Measurements from ENCODE around the gene SETD2. TPM values are rescaled to one million over a fixed set of nuclear protein-coding genes. Genes with fewer than 3 reads are reported as not detected.

SETD2 gene
- total and polyA plus RNA-seq, 2 of the 8 experiments (the other 6 are each of a cell fraction or from before 2014, with no cell fraction given), result 15.7 to 46.3 TPM

DNA sequence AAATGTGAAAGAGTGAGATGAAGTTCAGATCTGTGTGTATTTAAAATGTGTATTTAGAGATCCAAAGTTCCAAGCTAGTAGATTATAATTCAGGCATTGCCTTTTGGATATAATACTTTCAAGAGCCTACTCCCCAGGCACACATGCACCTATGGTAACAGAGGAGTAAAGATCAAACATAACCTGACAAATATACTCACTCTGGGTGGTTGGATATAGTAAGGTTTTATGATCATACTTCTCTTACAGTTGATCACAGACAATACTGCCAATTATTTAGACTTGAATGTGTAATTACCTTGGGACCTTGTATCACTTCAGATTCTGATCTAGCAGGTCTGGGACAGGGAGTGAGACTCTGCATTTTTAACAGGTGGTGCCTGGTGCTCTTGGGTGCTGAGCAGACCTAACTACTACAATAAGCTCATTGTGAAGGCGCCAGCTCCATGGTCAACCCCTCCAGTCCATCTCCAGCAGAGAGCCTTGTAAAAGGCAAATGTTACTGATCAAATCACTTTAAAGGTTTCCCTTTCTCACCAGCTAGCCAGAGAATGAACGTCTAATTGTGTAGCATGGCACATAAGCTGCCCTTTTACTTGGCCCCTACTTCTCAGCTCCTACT lies 128.9 kb downstream of the SETD2 start:
- Histone ChIP-seq H3K4me2 (ENCODE audit: insufficient read depth in 1 of 2, low read depth in 2 of 2, low read length in 2 of 2) (no peak overlapping the region), H3K27me3 (replicated peaks in 1 of 4; ENCODE audit: control insufficient read depth in 3 of 4, extremely low read depth in 1 of 4, insufficient read depth in 3 of 4, low read length in 3 of 4) (no peaks in the 10 kb centered on the region), H2AK5ac (ENCODE audit: low read depth, low read length) (no peak overlapping the region), H3K4me1 (replicated peaks in 1 of 4; ENCODE audit: control insufficient read depth in 3 of 4, insufficient read depth in 4 of 4, low read length in 3 of 4) (no peaks in the 10 kb centered on the region), H3K23ac (ENCODE audit: insufficient read length) (no peak overlapping the region), H3K14ac (ENCODE audit: insufficient read length) (no peak overlapping the region), H3K9ac (replicated peaks in 1 of 4; ENCODE audit: extremely low read depth in 1 of 4, low read depth in 3 of 4, low read length in 3 of 4) (no peak overlapping the region), H3K56ac (replicated peaks; ENCODE audit: insufficient read length, low read depth, low read length) (no peak overlapping the region), H3K79me1 (ENCODE audit: low read depth, low read length) (no peaks in the 10 kb centered on the region), H3K4me3 (ENCODE audit: extremely low read depth in 1 of 4, insufficient read depth in 2 of 4, low read depth in 3 of 4, low read length in 4 of 4) (no peak overlapping the region), H4K20me1 (replicated peaks in 1 of 2; ENCODE audit: control insufficient read depth in 1 of 2, insufficient read depth in 2 of 2, low read length in 2 of 2) (no peaks in the 10 kb centered on the region), H2AFZ (ENCODE audit: low read length) (no peak overlapping the region), H3K9me3 (ENCODE audit: insufficient read depth in 2 of 2, low read depth in 1 of 2, low read length in 1 of 2) (no peaks in the 10 kb centered on the region), H4K8ac (ENCODE audit: extremely low read depth, insufficient read depth, low read length) (no peak overlapping the region), H3K79me2 (ENCODE audit: control insufficient read depth in 1 of 2, insufficient read depth in 2 of 2, low read length in 2 of 2) (no peaks in the 10 kb centered on the region), H2BK12ac (ENCODE audit: low read depth, low read length) (no peak overlapping the region), H3K4ac (replicated peaks; ENCODE audit: insufficient read length, low read depth, low read length) (no peak overlapping the region), H2BK15ac (ENCODE audit: low read length) (no peak overlapping the region), H2BK5ac (ENCODE audit: low read depth, low read length) (no peak overlapping the region), H3K27ac (ENCODE audit: low read depth, low read length) (no peak overlapping the region), H2BK120ac (replicated peaks; ENCODE audit: low read depth, low read length) (no peak overlapping the region), H3K23me2 (ENCODE audit: low read depth, low read length) (no peaks in the 10 kb centered on the region; the same call in 1 of the 2 replicates), H4K5ac (ENCODE audit: insufficient read length, low read depth, low read length) (no peak overlapping the region), H3K36me3 (ENCODE audit: control insufficient read depth in 2 of 4, insufficient read depth in 4 of 4, low read length in 3 of 4) (peaks cover 0 to 42% (median 25%) of the 10 kb centered on the region in 4 experiments; a peak in 6 of 8 replicates), H3K18ac (ENCODE audit: extremely low read depth, low read length) (no peak overlapping the region), H2BK20ac (ENCODE audit: low read length) (no peak overlapping the region), H4K91ac (replicated peaks; ENCODE audit: insufficient read length, low read length) (no peak overlapping the region)
- ChIA-PET POLR2A (ENCODE audit: partially characterized antibody) (no interaction called here), CTCF (ENCODE audit: partially characterized antibody) (interaction anchor here (0.5 to 1.2 kb wide), 4 partner anchors 10 to 430 kb away, joined by 3 to 4 read pairs (median 3); no protein-coding TSS in a partner anchor)
- DNase-seq (ENCODE audit: low read depth in 1 of 2, low spot score in 2 of 2) (no peak), FAIRE-seq (no peak)
- 85% methylated on average over 2 of the region's 2 CpGs; no CpG with 5 or more reads in 1 of the 2 experiments for WGBS, 2 experiments (ENCODE audit: extremely low coverage in 1 of 2, insufficient coverage in 1 of 2, insufficient read length in 1 of 2, insufficient replicate concordance in 2 of 2, low coverage in 1 of 2, low lambda C conversion rate in 2 of 2, missing lambda C conversion rate in 1 of 2)
- TF ChIP-seq EGR1 (IDR thresholded peaks at IDR 0.05; ENCODE audit: borderline replicate concordance, low read depth, low read length) (no peak), HDAC6 (IDR thresholded peaks at IDR 0.05; ENCODE audit: low read depth, low read length) (no peak), JUND (IDR thresholded peaks at IDR 0.05; ENCODE audit: low read length) (no peak), PHF8 (conservative IDR thresholded peaks at IDR 0.05; ENCODE audit: low read depth, low read length) (no peak), HDAC2 (IDR thresholded peaks at IDR 0.05; ENCODE audit: borderline replicate concordance in 1 of 2, low read depth in 2 of 2, low read length in 2 of 2) (no peak)
- TF ChIP-seq, protein P1, sequence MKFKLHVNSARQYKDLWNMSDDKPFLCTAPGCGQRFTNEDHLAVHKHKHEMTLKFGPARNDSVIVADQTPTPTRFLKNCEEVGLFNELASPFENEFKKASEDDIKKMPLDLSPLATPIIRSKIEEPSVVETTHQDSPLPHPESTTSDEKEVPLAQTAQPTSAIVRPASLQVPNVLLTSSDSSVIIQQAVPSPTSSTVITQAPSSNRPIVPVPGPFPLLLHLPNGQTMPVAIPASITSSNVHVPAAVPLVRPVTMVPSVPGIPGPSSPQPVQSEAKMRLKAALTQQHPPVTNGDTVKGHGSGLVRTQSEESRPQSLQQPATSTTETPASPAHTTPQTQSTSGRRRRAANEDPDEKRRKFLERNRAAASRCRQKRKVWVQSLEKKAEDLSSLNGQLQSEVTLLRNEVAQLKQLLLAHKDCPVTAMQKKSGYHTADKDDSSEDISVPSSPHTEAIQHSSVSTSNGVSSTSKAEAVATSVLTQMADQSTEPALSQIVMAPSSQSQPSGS (IDR thresholded peaks at IDR 0.05; ENCODE audit: low read length), result no peak

All from H1 (cell line).